Spleen (tissue), 7 donors: Measurements from ENCODE around the gene DLX2.

Experiments used
- POLR2A ChIP-seq, 3 donors: fragments of 450-650 bp; IDR thresholded peaks; one replicate each; pipeline ENCODE4 v1.5.1; 2017; ENCODE audit warnings: antibody characterized with exemption in 3 of 3, mild to moderate bottlenecking in 1 of 3
- POLR2AphosphoS5 ChIP-seq, 3 donors: sonication (generic); formaldehyde crosslinking; IDR thresholded peaks; one replicate each; pipeline ENCODE4 v1.5.1; 2017; ENCODE audit warnings: antibody characterized with exemption in 3 of 3
- TF ChIP-seq, protein P1 (sequence below), 11 experiments: fragments of 200-600 bp in 7 of 11; fragments of 450-650 bp in 4 of 11; sonication (generic) in 4 of 11; IDR thresholded peaks in 8 of 11; conservative IDR thresholded peaks in 3 of 11; 1 replicate in 7 of 11; 2 replicates in 4 of 11; pipeline versions ENCODE4 v1.4.0 to v1.8.0; 2016 to 2021; ENCODE audit warnings: antibody characterized with exemption in 11 of 11, inconsistent platforms in 4 of 11, mild to moderate bottlenecking in 1 of 11
- donor health status: DM: no; HTN: no; CAD: no; lungs with moderate emphysema.
- donor health status: DM: no; HTN: no; CAD: no.
- donor health status: DM: no; HTN: no; CAD: no.

DNA sequence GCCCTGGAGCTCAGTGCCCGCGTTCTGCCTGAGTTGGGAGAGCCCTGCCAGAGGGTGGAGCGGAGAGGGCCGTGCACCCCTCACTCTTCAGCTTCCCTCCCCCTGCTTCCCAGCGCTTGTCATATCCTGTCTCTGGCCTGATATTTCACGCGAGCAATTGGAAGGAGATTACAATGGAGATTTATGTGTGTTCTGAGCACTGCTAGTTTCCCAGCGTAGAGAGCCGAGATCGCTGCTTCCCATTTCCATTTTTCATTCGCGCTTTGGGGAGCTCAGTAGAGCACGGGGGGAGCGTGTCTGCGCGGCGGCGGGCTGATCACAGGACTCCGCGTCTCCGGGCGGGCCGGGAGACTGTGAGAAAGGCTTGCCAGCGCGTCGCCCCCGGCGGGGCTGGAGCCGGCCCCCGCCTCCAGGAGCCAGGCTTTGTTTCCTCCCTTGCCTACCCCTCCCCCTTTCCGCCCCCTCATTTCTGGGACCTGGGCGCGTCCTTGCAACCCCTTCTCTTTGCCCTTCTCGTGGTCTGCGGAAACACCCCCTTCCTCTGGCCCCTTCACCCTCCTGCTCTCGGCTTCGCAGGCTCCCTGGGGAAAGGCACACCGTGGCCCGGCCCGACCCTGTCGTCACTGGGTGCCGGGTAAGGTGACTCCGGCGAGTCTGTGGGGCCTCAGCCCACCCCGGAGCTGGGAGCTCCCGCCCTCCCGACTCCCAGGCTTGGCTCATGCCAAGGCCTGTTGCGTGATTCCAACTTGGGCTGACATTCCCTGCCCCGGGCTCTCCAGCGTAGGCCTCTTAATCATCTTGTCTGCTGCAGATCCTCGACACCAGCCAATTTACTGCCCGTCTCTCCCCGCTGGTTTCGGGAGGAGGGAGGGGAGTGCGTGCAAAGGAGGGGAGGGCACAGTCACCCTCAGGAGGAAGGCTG, 5.8 kb downstream of the DLX2 start:
- no peak for TF ChIP-seq POLR2A (IDR thresholded peaks at IDR 0.05)
- TF ChIP-seq, protein P1, sequence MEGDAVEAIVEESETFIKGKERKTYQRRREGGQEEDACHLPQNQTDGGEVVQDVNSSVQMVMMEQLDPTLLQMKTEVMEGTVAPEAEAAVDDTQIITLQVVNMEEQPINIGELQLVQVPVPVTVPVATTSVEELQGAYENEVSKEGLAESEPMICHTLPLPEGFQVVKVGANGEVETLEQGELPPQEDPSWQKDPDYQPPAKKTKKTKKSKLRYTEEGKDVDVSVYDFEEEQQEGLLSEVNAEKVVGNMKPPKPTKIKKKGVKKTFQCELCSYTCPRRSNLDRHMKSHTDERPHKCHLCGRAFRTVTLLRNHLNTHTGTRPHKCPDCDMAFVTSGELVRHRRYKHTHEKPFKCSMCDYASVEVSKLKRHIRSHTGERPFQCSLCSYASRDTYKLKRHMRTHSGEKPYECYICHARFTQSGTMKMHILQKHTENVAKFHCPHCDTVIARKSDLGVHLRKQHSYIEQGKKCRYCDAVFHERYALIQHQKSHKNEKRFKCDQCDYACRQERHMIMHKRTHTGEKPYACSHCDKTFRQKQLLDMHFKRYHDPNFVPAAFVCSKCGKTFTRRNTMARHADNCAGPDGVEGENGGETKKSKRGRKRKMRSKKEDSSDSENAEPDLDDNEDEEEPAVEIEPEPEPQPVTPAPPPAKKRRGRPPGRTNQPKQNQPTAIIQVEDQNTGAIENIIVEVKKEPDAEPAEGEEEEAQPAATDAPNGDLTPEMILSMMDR (IDR thresholded peaks at IDR 0.05 in 8 of 11, conservative IDR thresholded peaks at IDR 0.05 in 3 of 11): no peak
- no peak for TF ChIP-seq POLR2AphosphoS5 (IDR thresholded peaks at IDR 0.05)
